Inflammatory macrophage treated with lipopolysaccharide for 4 hours (primary cell): ENCODE results near the gene TRAK1.

Source experiments
- DNase-seq: peaks from one replicate; pipeline ENCODE4 v3.0.0-alpha.2; 2020

The TRAK1 gene

GRCh38 chr3:42159147-42159546, 68.0 kb downstream of the TRAK1 start:
- DNase-seq = no peak

- peak; percentile 16 for DNase-seq
These were observed 68.7 kb downstream of the TRAK1 start for GRCh38 chr3:42159706-42160472.

GRCh38 chr3:42161050-42161935, 70.1 kb downstream of the TRAK1 start:
- no peak for DNase-seq

- DNase-seq = no peak
These were observed 71.3 kb downstream of the TRAK1 start for GRCh38 chr3:42162462-42162861.

GRCh38 chr3:42163622-42164244, 72.6 kb downstream of the TRAK1 start:
- no peak for DNase-seq

- DNase-seq = peak; percentile 37
These were observed 73.5 kb downstream of the TRAK1 start for GRCh38 chr3:42164656-42165055.

- no peak for DNase-seq
These were observed 74.1 kb downstream of the TRAK1 start for GRCh38 chr3:42165211-42165610.

GRCh38 chr3:42166214-42166613, 75.1 kb downstream of the TRAK1 start:
- no peak for DNase-seq

- DNase-seq = no peak
These were observed 75.6 kb downstream of the TRAK1 start for GRCh38 chr3:42166662-42167300.

- DNase-seq = peak; percentile 45
These were observed 78.5 kb downstream of the TRAK1 start for GRCh38 chr3:42169579-42170120.

GRCh38 chr3:42172047-42172654, 81.0 kb downstream of the TRAK1 start:
- no peak for DNase-seq

GRCh38 chr3:42173307-42173706, 82.2 kb downstream of the TRAK1 start:
- DNase-seq = no peak

GRCh38 chr3:42174679-42175385, 83.7 kb downstream of the TRAK1 start:
- DNase-seq = no peak

GRCh38 chr3:42175386-42176240, 84.5 kb downstream of the TRAK1 start:
- DNase-seq = no peak

GRCh38 chr3:42176242-42177034, 85.3 kb downstream of the TRAK1 start:
- DNase-seq = no peak

- no peak for DNase-seq
These were observed 86.1 kb downstream of the TRAK1 start for GRCh38 chr3:42177068-42177800.

GRCh38 chr3:42177801-42178150, 86.6 kb downstream of the TRAK1 start:
- DNase-seq = no peak

- peak; percentile 44 for DNase-seq
These were observed 88.1 kb downstream of the TRAK1 start for GRCh38 chr3:42179110-42179725.

- no peak for DNase-seq
These were observed 89.7 kb downstream of the TRAK1 start for GRCh38 chr3:42180901-42181300.
